ENCODE data around the gene CAPN7.

DNA sequence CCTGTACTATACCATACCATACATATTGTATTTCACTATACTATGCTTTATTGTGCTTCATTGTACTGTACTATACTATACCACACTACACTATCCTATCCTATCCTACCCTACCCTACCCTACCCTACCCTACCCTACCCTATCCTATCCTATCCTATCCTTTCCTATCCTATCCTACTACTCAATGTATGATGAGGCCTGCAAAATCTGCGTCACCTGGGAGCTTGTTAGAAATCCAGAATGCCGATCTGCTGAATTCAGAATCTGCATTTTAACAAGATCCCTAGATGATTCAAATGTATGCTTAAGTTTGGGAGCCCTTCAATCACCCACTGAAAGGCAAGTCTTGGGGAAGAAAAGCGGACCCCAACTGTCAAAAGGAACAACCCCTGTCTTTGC is 45.4 kb upstream of the CAPN7 start:
- no peak for TF ChIP-seq FOSL1 (IDR thresholded peaks at IDR 0.05; ENCODE audit: low read depth)
- TF ChIP-seq CEBPB (IDR thresholded peaks at IDR 0.05; ENCODE audit: low read depth) = no peak
- TF ChIP-seq CTCF (IDR thresholded peaks at IDR 0.05 in 2 of 3, conservative IDR thresholded peaks at IDR 0.05 in 1 of 3; ENCODE audit: borderline replicate concordance in 1 of 3, insufficient read depth in 1 of 3, low read depth in 2 of 3, low read length in 2 of 3) = no peak
- TF ChIP-seq EZH2 (IDR thresholded peaks at IDR 0.05) = no peak
- TF ChIP-seq EGR1 (IDR thresholded peaks at IDR 0.05; ENCODE audit: low read depth) = no peak
- TF ChIP-seq, protein P1, sequence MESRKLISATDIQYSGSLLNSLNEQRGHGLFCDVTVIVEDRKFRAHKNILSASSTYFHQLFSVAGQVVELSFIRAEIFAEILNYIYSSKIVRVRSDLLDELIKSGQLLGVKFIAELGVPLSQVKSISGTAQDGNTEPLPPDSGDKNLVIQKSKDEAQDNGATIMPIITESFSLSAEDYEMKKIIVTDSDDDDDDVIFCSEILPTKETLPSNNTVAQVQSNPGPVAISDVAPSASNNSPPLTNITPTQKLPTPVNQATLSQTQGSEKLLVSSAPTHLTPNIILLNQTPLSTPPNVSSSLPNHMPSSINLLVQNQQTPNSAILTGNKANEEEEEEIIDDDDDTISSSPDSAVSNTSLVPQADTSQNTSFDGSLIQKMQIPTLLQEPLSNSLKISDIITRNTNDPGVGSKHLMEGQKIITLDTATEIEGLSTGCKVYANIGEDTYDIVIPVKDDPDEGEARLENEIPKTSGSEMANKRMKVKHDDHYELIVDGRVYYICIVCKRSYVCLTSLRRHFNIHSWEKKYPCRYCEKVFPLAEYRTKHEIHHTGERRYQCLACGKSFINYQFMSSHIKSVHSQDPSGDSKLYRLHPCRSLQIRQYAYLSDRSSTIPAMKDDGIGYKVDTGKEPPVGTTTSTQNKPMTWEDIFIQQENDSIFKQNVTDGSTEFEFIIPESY (IDR thresholded peaks at IDR 0.05; ENCODE audit: extremely low read depth, insufficient replicate concordance, low read length) = no peak
- TF ChIP-seq ELF1 (IDR thresholded peaks at IDR 0.05; ENCODE audit: borderline replicate concordance, low read depth) = no peak
- no peak for TF ChIP-seq ZNF274 (IDR thresholded peaks at IDR 0.05; ENCODE audit: low read depth, low read length)
